ENCODE measurements around the gene THAP4.

GRCh38 chr2:241639385-241639784 is 2.4 kb upstream of the THAP4 start:
- TF ChIP-seq, protein P1, sequence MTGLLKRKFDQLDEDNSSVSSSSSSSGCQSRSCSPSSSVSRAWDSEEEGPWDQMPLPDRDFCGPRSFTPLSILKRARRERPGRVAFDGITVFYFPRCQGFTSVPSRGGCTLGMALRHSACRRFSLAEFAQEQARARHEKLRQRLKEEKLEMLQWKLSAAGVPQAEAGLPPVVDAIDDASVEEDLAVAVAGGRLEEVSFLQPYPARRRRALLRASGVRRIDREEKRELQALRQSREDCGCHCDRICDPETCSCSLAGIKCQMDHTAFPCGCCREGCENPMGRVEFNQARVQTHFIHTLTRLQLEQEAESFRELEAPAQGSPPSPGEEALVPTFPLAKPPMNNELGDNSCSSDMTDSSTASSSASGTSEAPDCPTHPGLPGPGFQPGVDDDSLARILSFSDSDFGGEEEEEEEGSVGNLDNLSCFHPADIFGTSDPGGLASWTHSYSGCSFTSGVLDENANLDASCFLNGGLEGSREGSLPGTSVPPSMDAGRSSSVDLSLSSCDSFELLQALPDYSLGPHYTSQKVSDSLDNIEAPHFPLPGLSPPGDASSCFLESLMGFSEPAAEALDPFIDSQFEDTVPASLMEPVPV (CRISPR knock-in tag; IDR thresholded peaks at IDR 0.05), result no peak
- TF ChIP-seq DNMT3B (CRISPR knock-in tag; conservative IDR thresholded peaks at IDR 0.05) (no peak), MIER3 (CRISPR knock-in tag; IDR thresholded peaks at IDR 0.05; ENCODE audit: borderline replicate concordance) (no peak), KDM1A (CRISPR knock-in tag; IDR thresholded peaks at IDR 0.05) (no peak), PBX3 (CRISPR knock-in tag; IDR thresholded peaks at IDR 0.05; ENCODE audit: borderline replicate concordance) (no peak), GLI4 (CRISPR knock-in tag; IDR thresholded peaks at IDR 0.05; ENCODE audit: borderline replicate concordance) (no peak), REST (IDR thresholded peaks at IDR 0.05; ENCODE audit: borderline replicate concordance in 1 of 2, low read depth in 1 of 2, low read length in 2 of 2) (no peak), USF2 (IDR thresholded peaks at IDR 0.05; ENCODE audit: low read depth, low read length) (no peak), USF2 (CRISPR knock-in tag; IDR thresholded peaks at IDR 0.05; ENCODE audit: borderline replicate concordance) (no peak), POLR2A (IDR thresholded peaks at IDR 0.05; ENCODE audit: insufficient read depth in 1 of 2, low read depth in 2 of 2, low read length in 2 of 2) (no peak), FOXA1 (IDR thresholded peaks at IDR 0.05) (no peak), FOXA1 (CRISPR knock-in tag; IDR thresholded peaks at IDR 0.05) (no peak), GTF2F1 (IDR thresholded peaks at IDR 0.05; ENCODE audit: low read length) (no peak), NFE2L1 (CRISPR knock-in tag; IDR thresholded peaks at IDR 0.05; ENCODE audit: borderline replicate concordance) (no peak), ZNF512 (CRISPR knock-in tag; IDR thresholded peaks at IDR 0.05) (no peak)
- TF ChIP-seq, protein P2, sequence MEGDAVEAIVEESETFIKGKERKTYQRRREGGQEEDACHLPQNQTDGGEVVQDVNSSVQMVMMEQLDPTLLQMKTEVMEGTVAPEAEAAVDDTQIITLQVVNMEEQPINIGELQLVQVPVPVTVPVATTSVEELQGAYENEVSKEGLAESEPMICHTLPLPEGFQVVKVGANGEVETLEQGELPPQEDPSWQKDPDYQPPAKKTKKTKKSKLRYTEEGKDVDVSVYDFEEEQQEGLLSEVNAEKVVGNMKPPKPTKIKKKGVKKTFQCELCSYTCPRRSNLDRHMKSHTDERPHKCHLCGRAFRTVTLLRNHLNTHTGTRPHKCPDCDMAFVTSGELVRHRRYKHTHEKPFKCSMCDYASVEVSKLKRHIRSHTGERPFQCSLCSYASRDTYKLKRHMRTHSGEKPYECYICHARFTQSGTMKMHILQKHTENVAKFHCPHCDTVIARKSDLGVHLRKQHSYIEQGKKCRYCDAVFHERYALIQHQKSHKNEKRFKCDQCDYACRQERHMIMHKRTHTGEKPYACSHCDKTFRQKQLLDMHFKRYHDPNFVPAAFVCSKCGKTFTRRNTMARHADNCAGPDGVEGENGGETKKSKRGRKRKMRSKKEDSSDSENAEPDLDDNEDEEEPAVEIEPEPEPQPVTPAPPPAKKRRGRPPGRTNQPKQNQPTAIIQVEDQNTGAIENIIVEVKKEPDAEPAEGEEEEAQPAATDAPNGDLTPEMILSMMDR (CRISPR knock-in tag; IDR thresholded peaks at IDR 0.05), result no peak
